WERI-Rb-1 (cell line): ENCODE measurements around the gene CPB1.

Experiments used
- DNase-seq: peaks from one replicate; pipeline ENCODE4 v3.0.0-alpha.2; 2020
- H3K27ac ChIP-seq: fragments of 250-450 bp; sonication (Bioruptor Pico); 2 replicates; pipeline ENCODE4 v1.5.1; 2020; ENCODE audit warnings: mild to moderate bottlenecking, moderate library complexity
- H3K27me3 ChIP-seq: fragments of 250-450 bp; sonication (Bioruptor Pico); 2 replicates; pipeline ENCODE4 v1.5.1; 2021; ENCODE audit warnings: mild to moderate bottlenecking, low read depth, moderate library complexity; ENCODE audit not compliant: insufficient read depth, severe bottlenecking
- H3K36me3 ChIP-seq: fragments of 250-450 bp; sonication (Bioruptor Pico); 2 replicates; pipeline ENCODE4 v1.5.1; 2020; ENCODE audit warnings: mild to moderate bottlenecking, moderate library complexity
- H3K4me3 ChIP-seq: 2 replicates; pipeline ENCODE4 v1.5.1; 2011; ENCODE audit warnings: low read depth, mild to moderate bottlenecking, control low read depth, low read length
- H3K9me3 ChIP-seq: fragments of 250-450 bp; sonication (Bioruptor Pico); 2 replicates; pipeline ENCODE4 v1.5.1; 2021; ENCODE audit warnings: mild to moderate bottlenecking, moderate library complexity; ENCODE audit not compliant: severe bottlenecking
- TF ChIP-seq, protein P1 (sequence below): IDR thresholded peaks from 2 replicates; pipeline ENCODE4 v1.5.1; 2011; ENCODE audit warnings: low read depth, mild to moderate bottlenecking, control low read depth, inconsistent platforms, low read length

Gene CPB1

DNA sequence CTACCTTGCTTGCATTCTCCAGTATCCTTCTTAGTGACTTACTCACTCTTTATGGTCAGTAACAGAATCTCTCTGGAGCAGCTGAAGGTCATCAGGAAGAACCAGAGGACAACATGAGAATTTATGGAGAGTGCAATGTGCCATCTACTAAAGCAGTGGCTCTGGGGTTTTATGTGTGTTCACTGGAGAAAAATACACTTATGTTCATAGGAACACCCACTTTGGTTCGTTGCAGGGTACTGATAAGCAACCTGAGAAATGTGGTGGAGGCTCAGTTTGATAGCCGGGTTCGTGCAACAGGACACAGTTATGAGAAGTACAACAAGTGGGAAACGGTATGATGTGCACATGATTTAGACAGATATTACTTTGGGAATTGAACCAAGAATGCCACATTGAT is 12.8 kb downstream of the CPB1 start:
- Histone ChIP-seq H3K27ac (no peak overlapping the region), H3K27me3 (no peaks in the 10 kb centered on the region), H3K36me3 (no peaks in the 10 kb centered on the region), H3K4me3 (no peak overlapping the region), H3K9me3 (no peaks in the 10 kb centered on the region)
- TF ChIP-seq, protein P1, sequence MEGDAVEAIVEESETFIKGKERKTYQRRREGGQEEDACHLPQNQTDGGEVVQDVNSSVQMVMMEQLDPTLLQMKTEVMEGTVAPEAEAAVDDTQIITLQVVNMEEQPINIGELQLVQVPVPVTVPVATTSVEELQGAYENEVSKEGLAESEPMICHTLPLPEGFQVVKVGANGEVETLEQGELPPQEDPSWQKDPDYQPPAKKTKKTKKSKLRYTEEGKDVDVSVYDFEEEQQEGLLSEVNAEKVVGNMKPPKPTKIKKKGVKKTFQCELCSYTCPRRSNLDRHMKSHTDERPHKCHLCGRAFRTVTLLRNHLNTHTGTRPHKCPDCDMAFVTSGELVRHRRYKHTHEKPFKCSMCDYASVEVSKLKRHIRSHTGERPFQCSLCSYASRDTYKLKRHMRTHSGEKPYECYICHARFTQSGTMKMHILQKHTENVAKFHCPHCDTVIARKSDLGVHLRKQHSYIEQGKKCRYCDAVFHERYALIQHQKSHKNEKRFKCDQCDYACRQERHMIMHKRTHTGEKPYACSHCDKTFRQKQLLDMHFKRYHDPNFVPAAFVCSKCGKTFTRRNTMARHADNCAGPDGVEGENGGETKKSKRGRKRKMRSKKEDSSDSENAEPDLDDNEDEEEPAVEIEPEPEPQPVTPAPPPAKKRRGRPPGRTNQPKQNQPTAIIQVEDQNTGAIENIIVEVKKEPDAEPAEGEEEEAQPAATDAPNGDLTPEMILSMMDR: no peak
- no peak for DNase-seq

- Histone ChIP-seq H3K27me3 (no peaks in the 10 kb centered on the region), H3K36me3 (no peaks in the 10 kb centered on the region), H3K4me3 (no peak overlapping the region), H3K9me3 (no peaks in the 10 kb centered on the region), H3K27ac (no peak overlapping the region)
- TF ChIP-seq, protein P1: no peak
- no peak for DNase-seq
These were observed 18.3 kb downstream of the CPB1 start for GRCh38 chr3:148845756-148846395.

- no peaks in the 10 kb centered on the region for H3K36me3 ChIP-seq
- TF ChIP-seq, protein P1: no peak
- H3K4me3 ChIP-seq: no peak overlapping the region
- H3K27me3 ChIP-seq: no peaks in the 10 kb centered on the region
- no peaks in the 10 kb centered on the region for H3K9me3 ChIP-seq
- H3K27ac ChIP-seq: no peak overlapping the region
- no peak for DNase-seq
These were observed 19.7 kb downstream of the CPB1 start for GRCh38 chr3:148847351-148847750.

DNA sequence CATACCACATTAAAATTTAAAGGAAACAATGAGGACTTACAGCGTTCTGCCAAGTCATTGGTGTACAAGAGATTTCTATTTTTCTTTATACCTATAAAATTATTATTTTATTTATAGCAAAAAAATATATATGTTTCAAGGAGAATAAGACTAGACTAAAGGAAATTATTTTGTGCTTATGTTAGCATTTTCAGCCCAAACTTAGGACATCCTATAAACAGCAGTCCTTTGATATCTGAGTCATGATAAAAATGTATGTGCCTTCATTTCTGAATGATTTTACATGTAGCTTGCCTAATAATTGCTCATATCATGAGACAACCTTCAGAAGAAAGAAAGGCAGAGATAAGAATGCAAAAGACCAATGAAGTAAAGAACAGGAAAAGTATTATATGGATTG is 20.8 kb downstream of the CPB1 start:
- Histone ChIP-seq H3K27me3 (no peaks in the 10 kb centered on the region), H3K4me3 (no peak overlapping the region), H3K27ac (no peak overlapping the region), H3K36me3 (no peaks in the 10 kb centered on the region), H3K9me3 (no peaks in the 10 kb centered on the region)
- no peak for DNase-seq
- TF ChIP-seq, protein P1: no peak

GRCh38 chr3:148852271-148852992 is 24.8 kb downstream of the CPB1 start:
- Histone ChIP-seq H3K27ac (no peak overlapping the region), H3K9me3 (no peaks in the 10 kb centered on the region), H3K27me3 (no peaks in the 10 kb centered on the region), H3K36me3 (no peaks in the 10 kb centered on the region), H3K4me3 (no peak overlapping the region)
- DNase-seq: no peak
- TF ChIP-seq, protein P1: no peak
